DMS79 treated with DMSO at 0.1 percent for 48 hours (cell line): Measurements from ENCODE around the gene GCK.
"Not testable (repeated sequence)": the region's sequence is repeated elsewhere in the genome, so short reads cannot be mapped to it uniquely, and the experiment has no call there.

Source experiments
- DNase-seq: peaks from one replicate; lab custom pipeline; 2025; lab: John Stamatoyannopoulos, UW

Gene GCK

DNA sequence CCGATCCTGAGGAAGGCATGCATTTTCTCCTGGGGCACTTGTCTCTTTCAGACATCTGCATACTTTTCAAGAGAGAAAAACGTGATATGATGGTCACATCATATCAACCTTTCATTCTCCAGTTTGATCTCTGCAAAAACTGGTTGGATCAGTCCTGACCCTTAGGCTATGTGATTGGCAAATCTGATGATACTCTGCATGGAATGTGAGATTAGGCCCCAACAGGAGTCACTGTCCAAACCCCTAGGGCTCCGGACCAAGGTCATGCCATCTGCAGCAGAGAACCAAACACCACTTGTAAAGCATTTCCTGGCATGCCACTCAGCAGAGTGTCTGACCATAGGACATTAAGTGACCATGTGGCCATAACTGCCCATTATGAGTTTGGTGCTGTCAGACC, 8.6 kb downstream of the GCK start:
- no peak for DNase-seq

DNA sequence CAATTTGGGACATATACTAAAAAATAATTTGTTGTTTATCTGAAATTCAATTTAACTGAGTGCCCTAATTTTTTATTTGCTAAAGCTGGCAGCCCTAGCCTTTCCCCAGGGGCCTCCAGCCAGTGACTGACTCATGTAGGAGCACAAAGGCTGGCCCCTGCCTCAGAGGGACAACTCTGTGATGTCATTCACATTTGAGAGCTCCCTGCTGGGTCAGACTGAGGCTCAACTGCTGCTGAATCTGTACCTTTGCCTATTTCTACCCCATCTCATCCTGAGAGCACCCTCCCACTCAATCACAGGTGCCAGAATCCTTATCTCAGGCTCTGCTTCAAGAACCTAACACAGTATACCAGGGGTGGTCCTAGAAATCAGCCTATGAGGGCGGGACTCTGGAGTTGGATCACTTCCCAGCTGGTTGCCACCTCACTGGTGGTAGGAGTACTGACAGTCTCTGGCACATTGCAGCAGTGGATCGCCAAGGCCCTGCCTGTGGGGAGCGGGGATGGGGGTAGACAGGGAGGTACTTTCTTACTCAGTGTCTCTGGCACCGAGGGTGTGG, 11.6 kb downstream of the GCK start:
- DNase-seq: peak; percentile 79

DNA sequence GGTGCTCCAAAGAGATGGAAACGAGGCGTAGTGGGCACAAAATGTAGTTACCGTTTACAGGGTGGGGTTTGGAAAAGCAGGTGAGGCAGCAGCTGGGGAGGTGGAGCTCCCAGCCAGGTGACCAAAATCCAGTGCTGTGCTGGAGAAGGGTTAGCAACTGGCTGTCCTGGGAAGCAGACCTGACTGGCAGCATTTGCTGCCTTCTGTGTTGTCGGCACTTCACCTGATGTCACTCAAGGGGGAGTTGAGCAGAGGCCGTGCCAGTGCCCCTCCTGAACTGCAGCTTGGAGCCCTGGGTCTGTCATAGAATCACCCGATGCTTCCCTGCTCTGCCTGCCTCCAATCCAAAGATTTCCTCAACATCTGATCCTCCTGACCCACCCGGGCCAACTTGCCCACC, 12.8 kb downstream of the GCK start:
- DNase-seq: no peak

DNA sequence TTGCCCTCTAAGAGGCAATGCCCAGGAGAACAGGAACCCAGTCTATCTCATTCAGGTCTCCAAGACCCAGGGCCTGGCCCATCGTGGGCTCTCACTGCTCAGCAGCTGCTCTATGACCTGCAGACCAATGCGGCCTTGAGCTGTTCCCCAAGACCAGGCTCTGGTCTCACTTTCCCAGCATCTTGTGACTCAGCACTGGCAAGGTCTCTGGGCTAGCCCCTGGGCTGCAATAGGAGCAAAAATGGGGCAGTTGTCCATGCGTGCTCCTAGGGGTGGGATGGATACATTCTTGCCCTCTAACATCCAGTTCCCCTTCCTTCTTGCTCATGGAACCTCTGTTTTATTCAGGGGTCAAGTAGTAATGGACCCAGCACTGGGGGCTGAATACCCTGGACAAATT, 13.5 kb downstream of the GCK start:
- no peak for DNase-seq

DNA sequence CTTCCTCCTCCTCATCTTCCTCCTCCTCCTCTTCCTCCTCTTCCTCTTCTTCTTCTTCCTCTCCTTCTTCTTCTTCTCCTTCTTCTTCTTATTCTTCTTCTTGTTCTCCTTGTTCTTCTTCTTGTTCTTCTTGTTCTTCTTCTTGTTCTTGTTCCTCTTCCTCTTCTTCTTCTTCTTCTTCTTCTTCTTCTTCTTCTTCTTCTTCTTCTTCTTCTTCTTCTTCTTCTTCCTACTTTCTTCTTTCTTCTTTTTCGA, 14.6 kb downstream of the GCK start:
- not testable (repeated sequence) for DNase-seq

DNA sequence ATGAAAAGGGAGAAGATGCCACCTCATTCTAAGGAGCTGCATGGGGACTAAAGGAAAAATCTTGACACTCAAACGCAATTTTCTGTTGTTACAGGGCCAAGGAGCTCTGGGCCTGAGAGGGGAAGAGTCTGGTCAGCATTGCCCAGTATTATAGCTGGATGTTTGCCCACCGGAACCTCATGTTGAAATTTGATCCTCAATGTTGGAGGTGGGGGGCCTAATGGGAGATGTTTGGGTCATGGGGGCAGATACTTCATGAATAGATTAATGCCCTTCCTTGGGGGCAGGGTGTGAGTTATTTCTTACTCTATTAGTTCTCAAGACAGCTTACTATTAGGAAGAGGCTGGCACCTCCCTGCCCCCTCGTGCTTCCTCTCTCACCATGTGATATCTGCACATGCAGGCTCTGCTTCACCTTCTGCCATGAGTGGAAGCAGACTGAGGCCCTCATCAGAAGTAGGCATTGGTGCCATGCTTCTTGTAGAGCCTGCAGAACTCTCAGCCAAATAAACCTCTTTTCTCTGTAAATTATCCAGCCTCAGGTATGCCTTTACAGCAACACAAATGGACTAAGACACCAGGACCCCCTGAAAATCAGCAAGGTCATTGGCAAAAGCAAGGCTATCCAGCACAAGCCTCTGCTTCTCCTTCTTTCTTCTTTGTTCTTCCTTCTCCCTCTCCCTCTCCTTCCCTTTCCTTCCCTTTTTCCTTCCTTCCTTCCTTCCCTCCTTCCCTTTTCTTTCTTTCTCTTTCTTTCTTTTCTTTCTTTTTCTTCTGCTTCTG, 15.1 kb downstream of the GCK start:
- DNase-seq: no peak

DNA sequence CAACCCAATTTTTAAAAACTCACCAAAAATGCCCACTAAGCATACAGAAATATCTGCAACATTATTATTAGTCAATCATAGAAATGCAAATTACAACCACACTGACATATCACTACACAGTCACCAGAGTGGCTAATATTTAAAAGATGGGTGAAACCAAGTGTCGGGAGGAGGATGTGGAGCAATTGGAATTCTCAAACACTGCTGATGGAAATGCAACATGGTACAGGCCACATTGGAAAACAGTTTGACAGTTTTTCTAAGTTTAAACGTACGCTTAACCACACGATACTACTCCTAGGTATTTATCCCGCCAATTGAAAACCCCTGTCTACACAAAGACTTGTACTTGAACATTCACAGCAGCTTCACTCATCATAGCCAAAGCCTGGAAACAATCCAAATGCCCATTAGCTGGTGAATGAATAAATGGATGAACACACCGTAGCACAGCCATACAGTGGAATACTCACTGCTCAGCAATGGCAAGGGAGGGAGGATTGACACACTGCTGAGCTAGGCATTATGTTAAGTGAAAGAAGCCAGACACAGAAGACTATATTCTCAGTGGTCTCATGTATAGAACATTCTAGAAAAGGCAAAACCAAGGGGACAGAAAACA, 16.3 kb downstream of the GCK start:
- peak; percentile 100 for DNase-seq

DNA sequence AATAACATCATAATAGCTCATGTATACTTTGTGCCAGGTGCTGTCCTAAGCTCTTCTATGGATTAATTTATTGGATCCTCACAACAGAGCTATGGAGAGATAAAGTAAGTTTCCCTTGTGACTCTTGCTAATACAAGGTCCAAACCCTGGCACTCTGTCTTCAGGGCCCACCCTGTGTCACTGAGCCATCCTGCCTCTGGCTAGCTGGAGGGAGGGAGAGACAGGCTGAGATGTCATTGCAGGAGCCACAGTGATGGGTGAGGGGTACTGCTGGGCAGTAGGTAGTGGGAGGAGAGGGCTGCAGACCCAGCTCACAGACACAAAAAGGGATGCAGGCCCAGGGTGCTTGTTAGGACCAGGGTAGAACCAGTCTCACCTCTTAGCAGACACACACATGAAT, 16.9 kb downstream of the GCK start:
- DNase-seq: no peak

DNA sequence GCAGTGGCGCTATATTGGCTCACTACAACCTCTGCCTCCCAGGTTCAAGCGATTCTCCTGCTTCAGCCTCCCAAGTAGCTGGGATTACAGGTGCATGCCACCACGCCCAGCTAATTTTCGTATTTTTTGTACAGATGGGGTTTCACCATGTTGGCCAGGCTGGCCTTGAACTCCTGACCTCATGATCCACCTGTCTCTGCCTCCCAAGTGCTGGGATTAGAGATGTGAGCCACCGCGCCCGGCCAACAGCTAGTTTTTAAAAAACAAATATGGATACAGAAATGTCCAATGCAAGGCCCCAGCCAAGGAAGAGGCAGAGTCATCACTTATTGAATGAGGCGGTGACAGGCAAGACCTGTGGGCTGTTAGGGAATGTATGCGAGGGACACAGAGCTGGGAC, 17.3 kb downstream of the GCK start:
- DNase-seq: not testable (repeated sequence)

DNA sequence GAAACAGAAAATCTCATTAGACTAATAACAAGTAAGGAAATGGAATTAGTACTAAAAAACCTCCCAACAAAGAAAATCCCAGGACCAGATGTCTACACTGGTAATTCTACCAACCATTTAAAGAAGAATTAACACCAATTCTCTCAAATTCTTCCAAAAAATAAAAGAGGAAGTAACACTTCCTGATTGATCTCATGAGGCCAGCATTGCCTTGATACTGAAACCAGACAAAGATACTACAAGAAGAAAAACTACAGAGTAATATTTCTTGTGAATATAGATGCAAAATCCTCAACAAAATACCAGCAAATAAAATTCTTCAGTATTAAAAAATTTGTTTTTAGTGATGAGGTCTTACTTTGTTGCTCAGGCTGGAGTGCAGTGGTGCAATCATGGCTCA, 21.3 kb downstream of the GCK start:
- DNase-seq: no peak

DNA sequence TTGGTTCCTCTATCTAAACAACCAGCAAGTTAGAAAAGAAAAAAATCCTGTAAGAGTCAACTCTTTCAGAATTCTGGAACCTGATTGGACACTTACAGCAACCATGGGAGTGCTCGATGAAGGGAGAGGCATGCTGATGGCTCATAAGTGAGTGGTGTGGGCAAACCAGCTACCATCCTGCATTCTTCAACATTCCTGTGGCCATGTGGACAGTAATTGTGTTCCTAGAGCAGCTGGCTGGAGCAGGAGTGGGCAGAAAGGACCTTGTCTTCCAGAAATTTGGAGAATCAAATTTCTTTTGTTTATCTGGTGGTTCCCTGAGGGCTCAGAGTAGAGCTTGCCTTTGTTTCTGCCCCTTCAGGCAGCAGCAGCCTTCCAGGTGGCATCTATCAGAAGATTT, 25.6 kb downstream of the GCK start:
- peak; percentile 78 for DNase-seq

DNA sequence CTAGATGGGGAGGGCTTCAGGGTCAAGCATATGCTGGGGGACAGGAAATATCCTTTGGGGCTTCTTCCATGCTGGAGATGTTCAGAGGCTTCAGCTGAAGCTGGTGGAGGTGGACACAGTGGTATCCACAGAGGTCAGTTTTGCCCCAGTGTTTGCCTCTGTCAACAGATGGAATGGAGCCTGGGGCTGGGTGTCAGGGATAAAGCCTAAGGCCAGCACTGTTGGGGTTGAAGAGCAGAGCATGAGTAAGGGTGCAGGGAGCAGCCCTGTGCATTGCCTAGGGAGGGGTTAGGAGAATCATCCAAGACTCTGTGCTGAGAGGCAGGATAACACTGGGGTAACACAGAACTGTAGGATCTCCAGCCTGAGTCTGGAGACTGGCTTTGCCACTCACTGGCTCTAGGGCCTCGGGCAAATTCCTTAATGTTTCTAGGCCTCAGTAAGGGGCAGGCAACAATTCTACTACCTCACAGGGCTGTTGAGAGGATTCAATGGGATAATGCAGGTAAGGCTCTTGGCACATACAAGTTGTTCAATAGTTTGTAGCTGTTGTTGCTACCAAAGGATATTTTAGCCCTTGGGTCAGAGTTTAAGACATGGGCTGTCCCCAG, 26.3 kb downstream of the GCK start:
- DNase-seq: no peak

DNA sequence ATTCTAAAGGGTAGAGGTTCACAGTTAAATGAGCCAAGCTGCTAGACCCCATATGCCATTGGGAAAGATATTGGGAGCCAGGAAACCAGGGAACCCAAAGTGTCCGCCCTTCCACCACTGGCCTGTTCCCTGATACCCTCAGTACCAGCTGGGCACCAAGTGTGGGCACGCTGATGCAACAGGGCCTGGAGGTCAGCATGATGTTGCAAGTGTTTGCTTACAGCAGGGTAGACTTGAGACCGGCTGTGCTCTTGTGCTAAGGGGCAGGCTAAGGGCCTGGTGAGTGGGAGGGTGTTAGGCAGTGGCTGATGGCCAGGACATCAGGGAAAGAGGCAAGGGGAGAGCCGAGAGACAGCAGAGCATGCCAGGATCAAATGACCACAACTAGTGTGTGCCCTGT, 27.1 kb downstream of the GCK start:
- DNase-seq: no peak

DNA sequence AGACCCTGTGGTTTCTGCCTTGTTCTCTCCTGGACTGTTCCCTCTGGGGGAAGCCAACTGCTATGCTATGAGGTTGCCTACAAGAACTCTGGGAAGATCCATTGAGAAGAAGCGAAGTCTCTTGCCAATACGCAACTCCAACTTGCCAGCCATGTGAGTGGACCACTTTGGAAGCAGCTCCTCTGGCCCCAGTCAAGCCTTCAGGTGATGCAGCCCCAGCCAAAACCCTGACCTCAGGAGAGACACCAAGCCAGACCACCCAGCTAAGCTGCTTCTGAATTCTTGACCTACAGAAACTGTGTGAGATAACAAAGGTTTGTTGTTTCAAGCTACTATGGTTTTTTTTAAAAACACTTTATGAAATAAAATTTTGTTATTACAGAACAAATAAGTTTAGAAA, 27.9 kb downstream of the GCK start:
- no peak for DNase-seq

DNA sequence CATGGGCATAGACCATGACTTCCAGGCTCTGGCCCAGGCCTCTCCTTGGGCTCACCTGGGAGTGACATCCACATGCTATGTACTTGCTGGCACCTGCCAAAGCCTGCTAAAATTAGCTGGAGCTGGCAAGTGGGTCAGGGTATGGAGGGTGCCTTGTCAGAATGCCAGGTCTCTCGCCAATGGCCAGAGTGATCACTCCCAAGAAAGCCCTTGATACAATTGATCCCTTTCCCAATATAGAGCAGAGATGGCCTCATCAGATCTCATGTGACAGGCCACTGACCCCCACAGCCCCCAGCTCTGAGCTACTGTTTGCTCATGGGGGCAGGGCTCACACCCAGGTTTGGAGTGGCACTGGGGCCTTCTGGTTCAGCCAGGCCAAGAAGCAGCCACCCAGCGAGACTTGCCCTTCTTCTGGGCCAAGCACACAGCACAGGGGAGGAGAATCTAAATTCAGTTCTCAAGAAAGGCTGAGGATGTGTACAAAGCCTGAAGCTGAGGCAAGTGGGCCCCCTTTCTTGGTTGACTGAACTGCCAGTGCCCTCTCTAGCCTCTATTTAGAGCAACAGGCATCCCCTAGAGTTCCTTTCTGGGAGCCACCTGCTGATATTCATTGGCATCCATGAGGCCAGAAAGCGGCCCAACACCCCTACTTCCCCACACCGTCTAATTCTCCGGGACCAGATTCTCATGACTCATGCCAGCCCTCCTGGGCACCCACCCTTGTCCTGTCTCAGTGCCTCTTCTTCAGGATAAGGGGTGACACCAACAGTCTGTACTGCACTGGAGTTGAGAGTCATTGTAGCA, 29.2 kb downstream of the GCK start:
- no peak for DNase-seq

DNA sequence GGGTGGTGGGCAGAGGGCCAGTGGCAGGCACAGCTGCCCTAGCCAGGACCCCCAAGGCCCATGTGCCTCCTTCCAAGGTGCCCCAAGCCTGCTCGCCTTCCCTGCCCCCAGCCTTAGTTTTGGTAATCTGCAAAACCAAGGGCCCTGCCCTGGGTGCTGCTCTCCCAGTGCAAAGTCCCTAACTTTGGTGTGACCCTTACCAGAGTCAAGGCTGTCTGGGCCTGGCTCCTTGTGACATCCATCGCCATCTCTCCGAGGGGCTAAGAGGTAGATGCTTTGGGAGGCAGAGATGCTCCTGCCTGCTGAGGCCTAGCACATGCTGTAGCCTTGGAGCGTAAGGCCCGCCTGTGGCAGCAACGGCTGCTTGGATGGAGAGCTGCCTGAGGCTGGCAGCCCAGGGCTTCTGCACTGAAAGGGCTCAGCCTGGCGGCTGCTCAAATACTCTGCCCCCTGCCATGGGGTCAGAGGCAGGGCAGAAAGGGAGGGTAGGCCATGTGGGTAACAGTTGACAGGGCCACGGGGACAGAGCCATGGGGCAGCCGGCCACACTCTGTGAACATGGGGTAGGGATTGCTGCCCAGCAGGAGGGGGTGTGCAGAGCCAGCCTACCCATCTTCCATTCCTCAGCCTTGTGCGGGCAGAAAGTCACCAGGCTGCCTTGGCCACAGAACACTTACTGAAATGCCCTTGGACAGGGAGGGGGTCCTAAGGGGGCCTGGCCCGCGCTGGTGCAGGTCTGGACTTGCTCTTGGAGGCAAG, 30.2 kb downstream of the GCK start:
- DNase-seq: no peak

DNA sequence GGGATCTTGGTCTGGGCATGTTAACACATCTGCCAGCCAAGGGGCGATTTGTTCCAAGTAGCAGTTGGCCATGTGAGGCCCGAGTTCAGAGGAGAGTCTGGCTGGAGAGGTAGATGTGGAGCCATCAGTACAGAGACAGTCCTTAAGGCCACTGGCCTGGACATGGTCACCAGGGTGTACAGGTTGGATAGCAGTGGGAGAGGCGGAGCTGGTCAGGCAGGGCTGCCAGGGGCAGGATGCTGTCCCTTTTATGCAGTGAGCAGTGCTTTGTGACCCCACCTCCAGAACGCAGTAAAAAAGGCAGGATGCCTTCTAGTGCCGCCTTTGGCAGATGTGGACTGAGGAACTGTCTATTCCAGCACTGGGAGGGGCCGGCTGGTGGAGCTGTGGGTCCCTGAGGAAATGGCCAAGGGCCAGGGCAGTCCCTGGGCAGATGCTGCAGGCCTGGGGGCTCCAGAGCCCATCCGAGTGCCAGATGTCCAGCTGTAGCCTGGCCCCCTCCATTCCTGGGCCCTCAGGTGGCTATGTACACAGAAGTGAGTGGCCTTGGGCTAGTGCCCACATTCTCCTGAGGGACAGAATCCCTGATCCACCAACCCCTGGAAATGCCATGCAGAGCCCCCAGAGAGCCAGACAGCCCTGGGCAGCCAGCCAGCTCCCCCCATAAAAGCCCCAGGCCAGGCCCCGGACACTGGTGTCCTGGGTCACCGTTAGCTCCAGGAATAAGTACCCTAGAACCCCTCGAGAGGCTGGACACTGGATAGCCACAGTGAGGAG, 31.0 kb downstream of the GCK start:
- no peak for DNase-seq

DNA sequence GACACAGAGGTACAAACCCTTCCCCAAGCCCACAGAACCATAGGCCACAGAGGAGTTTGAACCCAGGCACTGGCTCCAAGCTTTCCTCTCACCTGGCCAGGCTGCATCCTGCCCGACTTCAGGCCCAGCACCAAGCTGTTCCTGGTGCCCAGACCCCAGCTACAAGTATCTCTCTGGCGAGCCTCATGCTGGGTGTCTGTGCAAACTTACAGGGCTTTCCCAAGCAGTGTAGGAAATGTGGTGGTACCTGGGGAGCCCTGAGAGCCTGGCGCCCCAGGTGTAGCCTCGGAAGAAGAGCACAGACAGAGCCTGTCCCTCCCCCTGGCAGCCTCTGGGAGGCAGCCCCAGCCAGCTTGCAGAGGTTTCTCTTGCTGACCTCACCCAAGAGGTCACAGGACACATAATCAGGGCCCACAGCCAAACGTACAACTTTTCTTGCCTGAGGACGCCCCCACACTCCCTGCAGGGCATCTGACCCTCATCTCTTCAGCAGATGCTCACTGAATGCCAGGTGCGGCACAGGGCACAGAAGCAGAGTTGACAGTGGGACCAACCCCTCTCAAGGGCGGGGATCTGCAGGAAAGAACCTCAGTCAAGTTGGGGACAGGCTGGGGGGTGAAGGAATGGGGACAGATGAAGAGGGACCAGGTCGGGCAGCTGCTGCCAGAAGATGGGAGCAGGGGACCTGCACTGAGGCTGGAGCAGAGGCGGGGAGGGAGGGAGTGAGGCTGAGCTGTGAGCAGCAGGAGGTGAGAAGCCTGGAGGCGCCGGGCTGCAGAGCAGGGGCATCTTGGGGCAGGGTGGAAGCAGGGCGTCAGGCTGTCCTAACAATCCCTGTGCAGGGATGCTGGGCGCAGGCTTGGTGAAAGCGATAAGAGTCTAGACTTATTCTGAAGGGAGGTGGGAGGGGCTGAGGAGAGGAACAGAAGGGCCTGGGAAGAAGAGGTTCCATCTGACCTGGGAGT, 31.8 kb downstream of the GCK start:
- DNase-seq: no peak

DNA sequence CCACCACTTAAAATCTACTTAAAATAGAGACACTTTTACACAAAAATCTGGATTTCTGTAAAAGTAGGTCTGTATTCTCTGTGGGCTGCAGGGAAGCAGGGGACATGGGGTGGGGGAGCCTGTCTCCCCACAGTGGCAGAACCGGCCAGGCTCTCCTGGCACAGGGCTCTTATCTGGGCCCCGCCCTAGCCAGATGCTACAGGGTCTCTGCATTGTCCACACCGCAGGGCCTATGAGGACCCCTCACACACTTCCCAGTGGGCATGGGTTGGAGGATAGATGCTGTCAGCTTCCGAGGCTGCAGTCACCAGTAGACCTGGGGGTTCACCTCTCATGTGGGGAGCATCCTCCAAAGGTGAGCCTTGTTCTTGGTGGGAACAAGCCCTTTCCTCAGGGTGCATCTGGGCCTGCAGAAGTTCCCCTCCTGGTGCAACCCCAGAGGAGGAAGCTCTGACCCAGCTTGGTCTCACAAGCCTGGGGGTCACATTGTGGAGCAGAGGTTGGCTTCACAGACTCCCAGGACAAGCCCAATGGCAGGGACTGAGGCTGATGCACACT, 32.7 kb downstream of the GCK start:
- no peak for DNase-seq
